Measurements from ENCODE around the gene OSBPL3. TPM values are rescaled to one million over a fixed set of nuclear protein-coding genes. Genes with fewer than 3 reads are reported as not detected.

OSBPL3 gene
- total RNA-seq, 1 experiment from 2014 or later: 36.8 TPM

GRCh38 chr7:24902276-24902675 is 77.7 kb downstream of the OSBPL3 start (continued):
- TF ChIP-seq, protein P1, sequence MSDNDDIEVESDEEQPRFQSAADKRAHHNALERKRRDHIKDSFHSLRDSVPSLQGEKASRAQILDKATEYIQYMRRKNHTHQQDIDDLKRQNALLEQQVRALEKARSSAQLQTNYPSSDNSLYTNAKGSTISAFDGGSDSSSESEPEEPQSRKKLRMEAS (IDR thresholded peaks at IDR 0.05): no peak
- no peak for TF ChIP-seq JUND (IDR thresholded peaks at IDR 0.05)
- TF ChIP-seq, protein P2, sequence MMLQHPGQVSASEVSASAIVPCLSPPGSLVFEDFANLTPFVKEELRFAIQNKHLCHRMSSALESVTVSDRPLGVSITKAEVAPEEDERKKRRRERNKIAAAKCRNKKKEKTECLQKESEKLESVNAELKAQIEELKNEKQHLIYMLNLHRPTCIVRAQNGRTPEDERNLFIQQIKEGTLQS (IDR thresholded peaks at IDR 0.05): no peak
- no peak for TF ChIP-seq ZFX (IDR thresholded peaks at IDR 0.05)
- TF ChIP-seq POLR2A (IDR thresholded peaks at IDR 0.05; ENCODE audit: borderline replicate concordance, extremely low read depth, insufficient read depth, insufficient read length): no peak
- no peak for TF ChIP-seq CTCF (IDR thresholded peaks at IDR 0.05 in 2 of 3, conservative IDR thresholded peaks at IDR 0.05 in 1 of 3; ENCODE audit: borderline replicate concordance in 1 of 3, insufficient read depth in 1 of 3, low read depth in 2 of 3, low read length in 2 of 3)
- no peak for TF ChIP-seq EZH2phosphoT487 (IDR thresholded peaks at IDR 0.05; ENCODE audit: borderline replicate concordance)
- no peak for TF ChIP-seq SIN3A (IDR thresholded peaks at IDR 0.05; ENCODE audit: low read depth)
- TF ChIP-seq ZNF274 (IDR thresholded peaks at IDR 0.05; ENCODE audit: low read depth, low read length): no peak
- no peak for TF ChIP-seq POLR2AphosphoS5 (IDR thresholded peaks at IDR 0.05; ENCODE audit: low read depth, low read length)
- no peak for TF ChIP-seq CBX3 (IDR thresholded peaks at IDR 0.05; ENCODE audit: low read depth)

DNA sequence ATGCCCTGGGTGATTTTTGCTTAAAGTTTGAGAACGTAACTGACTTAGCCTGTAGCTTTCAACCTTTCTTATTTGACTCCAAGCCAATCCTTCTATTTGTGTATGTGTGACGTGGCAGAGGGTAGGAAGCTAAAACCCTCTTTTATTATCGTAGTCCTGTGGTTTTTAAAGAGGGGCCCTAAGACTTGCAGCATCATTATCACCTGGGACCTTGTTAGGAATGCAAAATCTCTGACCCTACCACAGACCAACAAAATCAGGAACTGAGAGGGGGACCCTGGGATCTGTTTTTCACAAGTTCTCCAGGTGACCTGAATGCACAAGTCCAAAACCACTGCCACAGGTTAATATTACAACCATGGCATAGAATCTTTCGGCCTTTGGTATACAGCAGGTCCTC is 80.1 kb downstream of the OSBPL3 start:
- H3K4me3 ChIP-seq (replicated peaks in 1 of 2; ENCODE audit: low read depth in 1 of 2, low read length in 2 of 2): no peak overlapping the region
- H2AFZ ChIP-seq (ENCODE audit: low read depth, low read length, poor library complexity, severe bottlenecking): no peak overlapping the region
- H3K9me2 ChIP-seq (ENCODE audit: insufficient read depth): no peaks in the 10 kb centered on the region
- no peak for TF ChIP-seq JUND (IDR thresholded peaks at IDR 0.05)
- no peak for TF ChIP-seq RAD21 (IDR thresholded peaks at IDR 0.05; ENCODE audit: low read depth)
- no peak for TF ChIP-seq TCF7L2 (IDR thresholded peaks at IDR 0.05; ENCODE audit: borderline replicate concordance, extremely low read depth, insufficient read depth, insufficient read length)
- TF ChIP-seq ZFX (IDR thresholded peaks at IDR 0.05): no peak
- RAD21 ChIA-PET (ENCODE audit: low non-redundant PET in 1 of 2, low total read pairs in 2 of 2, uncharacterized antibody in 2 of 2, unreplicated experiment in 2 of 2): no interaction called here
- CTCF ChIA-PET: no interaction called here
- H3K27me3 ChIP-seq (ENCODE audit: insufficient read depth, low read length): no peaks in the 10 kb centered on the region
- H3K9me3 ChIP-seq (ENCODE audit: control insufficient read depth in 1 of 2, insufficient read depth in 1 of 2, low read depth in 1 of 2, low read length in 2 of 2): no peaks in the 10 kb centered on the region
- no peak overlapping the region for H3K4me2 ChIP-seq (ENCODE audit: low read length)
- H3K36me3 ChIP-seq (ENCODE audit: control insufficient read depth in 1 of 2, insufficient read depth in 2 of 2, low read length in 2 of 2): no peaks in the 10 kb centered on the region
- no peak for ATAC-seq
- POLR2A ChIA-PET: no interaction called here
- no peaks in the 10 kb centered on the region for H4K20me1 ChIP-seq (ENCODE audit: insufficient read depth)
- peaks cover 94% of the 10 kb centered on the region for H3K79me2 ChIP-seq (ENCODE audit: insufficient read depth, low read length)
- DNase-seq (ENCODE audit: low read depth, low spot score): no peak
- no peak overlapping the region for H3K9ac ChIP-seq (ENCODE audit: low read length)
- H3K4me1 ChIP-seq (ENCODE audit: control insufficient read depth in 1 of 2, insufficient read depth in 2 of 2, low read length in 2 of 2): peaks cover 19 to 45% of the 10 kb centered on the region in 2 experiments
- intact Hi-C loops (cut with micrococcal nuclease): no loop called here
- no TSS peak for BruUV-seq (replicated peaks)
- H3K27ac ChIP-seq (ENCODE audit: low read depth, low read length): no peak overlapping the region

All from HCT116 (cell line).